T-helper 2 cell treated with Interferon-gamma antibody and Interleukin-4, amounts not matched to agents 5 μg/mL and 100 μg/mL, for 36 hours (primary cell): ENCODE measurements around the gene UNKL.

Experiments
- DNase-seq: peaks from one replicate; pipeline ENCODE4 v3.0.0; 2021; ENCODE audit warnings: low spot score
- H3K27ac Mint-ChIP-seq: one replicate; pipeline ENCODE4 v1.8.0; 2021; ENCODE audit warnings: mild to moderate bottlenecking, mixed read lengths
- H3K27me3 Mint-ChIP-seq: one replicate; pipeline ENCODE4 v1.8.0; 2021; ENCODE audit warnings: low read depth, mixed read lengths
- H3K36me3 Mint-ChIP-seq: one replicate; pipeline ENCODE4 v1.8.0; 2021; ENCODE audit warnings: low read depth, mixed read lengths
- H3K4me1 Mint-ChIP-seq: one replicate; pipeline ENCODE4 v1.8.0; 2021; ENCODE audit warnings: low read depth, mixed read lengths
- H3K4me3 Mint-ChIP-seq: one replicate; pipeline ENCODE4 v1.8.0; 2022; ENCODE audit warnings: mild to moderate bottlenecking, moderate library complexity, mixed read lengths
- H3K9me3 Mint-ChIP-seq: one replicate; pipeline ENCODE4 v1.8.0; 2021; ENCODE audit warnings: mixed read lengths

Gene UNKL

GRCh38 chr16:1316033-1316405, 98.5 kb downstream of the UNKL start:
- no peak for DNase-seq
- H3K4me3 Mint-ChIP-seq: no peak overlapping the region
- H3K9me3 Mint-ChIP-seq: no peaks in the 10 kb centered on the region
- no peaks in the 10 kb centered on the region for H3K27me3 Mint-ChIP-seq
- peaks cover 4% of the 10 kb centered on the region for H3K4me1 Mint-ChIP-seq
- no peak overlapping the region for H3K27ac Mint-ChIP-seq
- H3K36me3 Mint-ChIP-seq: peaks cover 54% of the 10 kb centered on the region

GRCh38 chr16:1315081-1316032, 99.1 kb downstream of the UNKL start:
- no peaks in the 10 kb centered on the region for H3K9me3 Mint-ChIP-seq
- H3K4me1 Mint-ChIP-seq: peaks cover 7% of the 10 kb centered on the region
- DNase-seq: no peak
- no peak overlapping the region for H3K27ac Mint-ChIP-seq
- H3K36me3 Mint-ChIP-seq: peaks cover 57% of the 10 kb centered on the region
- no peaks in the 10 kb centered on the region for H3K27me3 Mint-ChIP-seq
- no peak overlapping the region for H3K4me3 Mint-ChIP-seq

DNA sequence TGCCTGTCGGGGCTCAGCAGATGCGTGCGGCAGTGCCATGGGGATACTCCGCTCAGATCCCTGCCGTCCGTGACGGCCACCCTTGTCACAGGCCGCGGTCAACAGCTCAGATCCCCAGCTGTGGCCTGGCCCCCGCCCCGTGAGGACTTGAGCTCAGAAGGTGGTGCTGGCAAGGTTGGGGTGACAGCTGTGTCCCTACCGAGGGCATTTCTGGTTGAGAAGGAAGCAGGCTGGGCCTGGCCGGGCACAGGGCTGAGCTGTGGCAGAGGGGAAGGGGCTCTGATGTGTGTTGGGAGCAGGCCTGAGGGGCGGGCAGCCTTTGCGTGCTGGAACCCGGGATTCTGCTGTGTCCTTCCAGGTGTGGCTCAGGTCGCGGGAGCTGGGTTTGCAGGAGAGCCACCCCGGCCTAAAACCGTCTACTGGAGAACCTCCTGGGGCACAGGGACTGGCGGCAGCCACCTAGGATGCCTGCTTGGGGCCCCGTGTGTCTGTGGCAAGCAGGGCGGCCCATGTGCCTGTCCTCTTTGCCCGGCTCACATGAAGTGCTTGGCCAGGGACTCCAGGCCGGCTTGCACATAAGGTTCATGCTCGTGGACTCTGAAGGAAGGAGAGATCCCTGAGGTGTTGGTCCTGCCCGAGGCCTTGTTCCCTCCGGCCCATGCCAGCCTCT, 100.0 kb downstream of the UNKL start:
- H3K4me1 Mint-ChIP-seq: peaks cover 10% of the 10 kb centered on the region
- peaks cover 53% of the 10 kb centered on the region for H3K36me3 Mint-ChIP-seq
- H3K9me3 Mint-ChIP-seq: no peaks in the 10 kb centered on the region
- H3K4me3 Mint-ChIP-seq: no peak overlapping the region
- H3K27ac Mint-ChIP-seq: no peak overlapping the region
- no peaks in the 10 kb centered on the region for H3K27me3 Mint-ChIP-seq
- no peak for DNase-seq

DNA sequence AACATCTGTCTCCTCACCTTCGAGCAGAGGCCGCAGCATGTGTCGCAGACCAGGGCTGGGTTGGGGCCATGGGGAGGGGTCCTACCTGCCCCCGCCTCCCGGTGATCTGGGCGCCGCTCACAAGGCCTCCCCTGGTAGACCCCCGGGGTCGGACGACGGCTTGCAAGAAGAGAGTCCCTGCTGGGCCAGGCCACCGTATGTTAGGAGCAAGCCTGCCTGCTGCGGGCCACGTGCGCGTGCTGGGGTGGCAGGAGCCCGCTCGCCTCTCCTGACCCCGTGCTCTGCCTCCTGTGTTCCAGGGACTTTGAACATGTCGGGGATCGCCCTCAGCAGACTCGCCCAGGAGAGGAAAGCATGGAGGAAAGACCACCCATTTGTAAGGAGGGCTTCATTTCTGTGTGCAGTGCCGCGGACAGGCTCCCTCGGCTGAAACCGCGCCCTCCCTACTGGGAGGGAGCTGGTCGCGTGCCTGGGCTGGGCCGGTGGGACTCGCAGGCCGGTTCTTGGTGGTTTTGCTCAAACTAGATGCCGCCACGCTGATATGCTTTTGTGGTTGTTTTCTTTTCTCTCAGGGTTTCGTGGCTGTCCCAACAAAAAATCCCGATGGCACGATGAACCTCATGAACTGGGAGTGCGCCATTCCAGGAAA, 100.7 kb downstream of the UNKL start:
- no peaks in the 10 kb centered on the region for H3K27me3 Mint-ChIP-seq
- peaks cover 48% of the 10 kb centered on the region for H3K36me3 Mint-ChIP-seq
- no peak overlapping the region for H3K27ac Mint-ChIP-seq
- no peak for DNase-seq
- H3K4me3 Mint-ChIP-seq: no peak overlapping the region
- no peaks in the 10 kb centered on the region for H3K9me3 Mint-ChIP-seq
- peaks cover 10% of the 10 kb centered on the region for H3K4me1 Mint-ChIP-seq
